IPS-18a (cell line): Measurements from ENCODE around the gene ZDHHC9.

ENCODE experiments used
- H3K27ac ChIP-seq: one replicate; pipeline ENCODE4 v1.5.1; 2013; ENCODE audit warnings: low read length
- H3K27me3 ChIP-seq: one replicate; pipeline ENCODE4 v1.6.1; 2013; ENCODE audit warnings: mild to moderate bottlenecking, low read length; ENCODE audit not compliant: control insufficient read depth, insufficient read depth
- H3K36me3 ChIP-seq: one replicate; pipeline ENCODE4 v1.6.1; 2013; ENCODE audit warnings: low read depth, low read length; ENCODE audit not compliant: control insufficient read depth
- H3K4me1 ChIP-seq: one replicate; pipeline ENCODE4 v1.6.1; 2013; ENCODE audit warnings: low read depth, low read length; ENCODE audit not compliant: control insufficient read depth
- H3K4me3 ChIP-seq: one replicate; pipeline ENCODE4 v1.5.1; 2013; ENCODE audit warnings: low read length
- H3K9ac ChIP-seq: one replicate; pipeline ENCODE4 v1.6.1; 2013; ENCODE audit warnings: mild to moderate bottlenecking, low read length, moderate library complexity
- H3K9me3 ChIP-seq: one replicate; pipeline ENCODE4 v1.6.1; 2013; ENCODE audit warnings: low read depth, low read length; ENCODE audit not compliant: control insufficient read depth

The ZDHHC9 gene

DNA sequence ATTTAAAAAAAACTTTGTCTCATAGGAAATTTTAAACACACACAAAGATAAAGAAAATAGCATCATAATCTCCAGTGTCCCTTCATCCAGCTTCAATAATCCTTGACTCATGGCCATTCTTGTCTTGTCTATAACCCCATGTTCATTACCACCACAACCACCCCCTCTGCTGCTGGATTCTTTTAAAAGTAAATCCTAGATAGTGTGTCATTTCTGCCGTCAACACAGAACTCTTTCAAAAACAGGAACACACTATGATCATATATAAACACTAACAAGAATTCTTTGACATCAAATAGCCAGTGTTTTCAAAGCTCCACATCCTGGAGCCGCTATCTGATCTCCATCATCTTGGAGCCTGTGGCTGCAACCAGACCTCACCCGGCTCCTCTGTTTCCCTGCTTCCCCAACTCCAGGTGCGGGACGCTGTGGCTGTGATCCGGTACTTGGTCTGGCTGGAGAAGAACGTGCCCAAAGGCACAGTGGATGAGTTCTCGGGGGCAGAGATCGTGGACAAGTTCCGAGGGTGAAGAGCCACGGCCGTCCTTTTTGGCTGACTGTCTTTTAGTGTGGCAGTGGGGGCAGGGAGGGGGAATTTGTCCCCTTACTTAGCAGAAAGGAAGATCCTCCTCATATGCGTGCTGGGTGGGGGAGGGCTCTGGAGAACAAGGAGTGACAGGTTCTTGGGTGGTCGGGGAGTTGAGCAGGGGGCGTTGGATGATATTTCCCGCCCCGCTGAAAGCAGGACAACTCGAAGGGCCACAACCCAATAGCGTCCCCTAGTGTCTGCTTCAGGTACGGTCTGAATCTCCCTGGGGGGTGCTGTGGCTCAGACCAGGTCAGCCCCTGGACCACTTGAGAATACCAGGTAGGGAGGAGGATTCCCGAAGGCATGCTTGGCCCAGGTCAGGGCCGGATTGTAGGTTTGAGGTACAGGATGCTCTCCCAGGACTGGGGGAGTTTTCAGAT lies 89.3 kb downstream of the ZDHHC9 start:
- Histone ChIP-seq H3K4me1 (no peaks in the 10 kb centered on the region), H3K9ac (no peak overlapping the region), H3K27me3 (no peaks in the 10 kb centered on the region), H3K4me3 (no peak overlapping the region), H3K36me3 (no peaks in the 10 kb centered on the region), H3K27ac (no peak overlapping the region), H3K9me3 (peaks cover 2% of the 10 kb centered on the region)
